GM23248 (cell line): Measurements from ENCODE around the gene PANK4.

Experiments
- EZH2 ChIP-seq: fragments of 200-600 bp; sonication (generic); IDR thresholded peaks from 2 replicates; pipeline ENCODE4 v1.6.1; 2018; ENCODE audit warnings: antibody characterized with exemption, mild to moderate bottlenecking; ENCODE audit not compliant: insufficient read depth, poor library complexity, severe bottlenecking
- EZH2phosphoT487 ChIP-seq: fragments of 200-600 bp; sonication (generic); IDR thresholded peaks from 2 replicates; pipeline ENCODE4 v1.6.1; 2018; ENCODE audit warnings: antibody characterized with exemption, moderate library complexity, mild to moderate bottlenecking, low read depth; ENCODE audit not compliant: insufficient read depth

- TF ChIP-seq EZH2phosphoT487: no peak
- TF ChIP-seq EZH2: no peak
These were observed 36.8 kb downstream of the PANK4 start for GRCh38 chr1:2489615-2490014.
